GM12875 (cell line): ENCODE measurements around the gene APOA1.
"Not testable (repeated sequence)": the region's sequence is repeated elsewhere in the genome, so short reads cannot be mapped to it uniquely, and the experiment has no call there.

Experiments used
- H3K4me3 ChIP-seq: one replicate; pipeline ENCODE4 v1.5.1; 2011; ENCODE audit warnings: low read depth, low read length, control low read depth
- CTCF ChIP-seq: IDR thresholded peaks from 2 replicates; pipeline ENCODE4 v1.5.1; 2011; ENCODE audit warnings: low read depth, mild to moderate bottlenecking, control low read depth, inconsistent platforms, low read length, moderate library complexity, borderline replicate concordance; ENCODE audit not compliant: insufficient read depth

Gene APOA1

GRCh38 chr11:116835791-116836631, 1.4 kb downstream of the APOA1 start:
- H3K4me3 ChIP-seq, result peak overlapping the region; percentile 53
- TF ChIP-seq CTCF, result peak; percentile 74

DNA sequence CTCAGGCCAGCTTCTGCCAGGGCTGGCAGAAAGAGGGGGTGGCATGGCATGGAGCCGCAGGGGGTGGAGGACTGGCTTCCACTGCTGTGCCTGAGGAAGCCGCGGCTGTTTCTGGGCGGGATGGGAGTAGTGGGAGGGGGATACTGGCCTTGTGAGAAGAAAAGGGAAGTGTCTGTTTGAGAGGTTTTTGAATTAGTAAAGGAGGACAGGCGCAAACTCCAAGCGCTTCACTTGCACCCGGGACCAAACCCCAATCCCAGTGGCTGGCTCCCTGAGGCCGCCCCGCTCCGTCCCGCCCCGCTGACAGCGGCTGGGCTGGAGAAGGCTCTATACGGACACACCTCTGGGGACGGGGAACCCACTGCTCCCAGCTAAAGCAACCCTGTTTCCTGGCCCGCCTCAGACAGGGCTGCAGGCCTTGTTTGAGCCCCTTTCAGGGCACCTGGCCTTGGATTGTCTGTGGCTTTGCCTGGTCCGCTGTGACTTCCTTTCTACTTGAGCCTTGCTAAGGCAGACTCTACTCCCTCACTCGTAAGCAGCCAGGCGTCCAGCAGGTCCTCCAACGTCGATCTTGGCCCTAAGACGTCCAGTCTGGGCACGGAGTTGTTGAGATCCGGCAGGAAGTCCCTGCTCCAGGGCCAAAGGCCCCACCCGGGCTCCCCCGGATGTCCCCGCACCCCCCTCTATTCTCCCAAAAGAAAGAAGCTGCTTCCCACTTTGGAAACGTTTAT, 2.2 kb downstream of the APOA1 start:
- peak overlapping the region; percentile 53 for H3K4me3 ChIP-seq
- no peak for TF ChIP-seq CTCF

DNA sequence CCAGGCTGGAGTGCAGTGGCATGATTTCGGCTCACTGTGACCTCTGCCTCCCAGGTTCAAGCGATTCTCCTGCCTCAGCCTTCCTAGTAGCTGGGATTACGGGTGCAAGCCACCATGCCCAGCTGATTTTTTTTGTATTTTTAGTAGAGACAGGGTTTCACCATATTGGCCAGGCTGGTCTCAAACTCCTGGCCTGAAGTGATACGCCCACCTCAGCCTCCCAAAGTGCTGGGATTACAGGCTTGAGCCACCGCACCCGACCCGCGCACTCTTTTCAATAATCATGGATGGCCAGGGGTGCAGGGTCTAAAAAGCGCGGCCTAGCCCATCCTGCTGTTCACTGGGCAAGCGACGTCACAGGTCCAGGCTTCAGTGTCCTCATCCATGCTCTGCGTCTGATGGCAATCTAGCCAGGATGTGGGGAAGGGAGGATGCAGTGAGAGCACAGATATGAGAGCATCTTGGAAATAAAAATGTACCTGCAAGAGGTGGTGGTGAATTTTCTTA, 2.8 kb downstream of the APOA1 start:
- H3K4me3 ChIP-seq, result not testable (repeated sequence)

- H3K4me3 ChIP-seq, result no peak overlapping the region
- TF ChIP-seq CTCF, result no peak
Measured at GRCh38 chr11:116833816-116834534, 3.4 kb downstream of the APOA1 start.

- TF ChIP-seq CTCF, result no peak
- H3K4me3 ChIP-seq, result no peak overlapping the region
Measured at GRCh38 chr11:116833491-116833815, 4.0 kb downstream of the APOA1 start.

DNA sequence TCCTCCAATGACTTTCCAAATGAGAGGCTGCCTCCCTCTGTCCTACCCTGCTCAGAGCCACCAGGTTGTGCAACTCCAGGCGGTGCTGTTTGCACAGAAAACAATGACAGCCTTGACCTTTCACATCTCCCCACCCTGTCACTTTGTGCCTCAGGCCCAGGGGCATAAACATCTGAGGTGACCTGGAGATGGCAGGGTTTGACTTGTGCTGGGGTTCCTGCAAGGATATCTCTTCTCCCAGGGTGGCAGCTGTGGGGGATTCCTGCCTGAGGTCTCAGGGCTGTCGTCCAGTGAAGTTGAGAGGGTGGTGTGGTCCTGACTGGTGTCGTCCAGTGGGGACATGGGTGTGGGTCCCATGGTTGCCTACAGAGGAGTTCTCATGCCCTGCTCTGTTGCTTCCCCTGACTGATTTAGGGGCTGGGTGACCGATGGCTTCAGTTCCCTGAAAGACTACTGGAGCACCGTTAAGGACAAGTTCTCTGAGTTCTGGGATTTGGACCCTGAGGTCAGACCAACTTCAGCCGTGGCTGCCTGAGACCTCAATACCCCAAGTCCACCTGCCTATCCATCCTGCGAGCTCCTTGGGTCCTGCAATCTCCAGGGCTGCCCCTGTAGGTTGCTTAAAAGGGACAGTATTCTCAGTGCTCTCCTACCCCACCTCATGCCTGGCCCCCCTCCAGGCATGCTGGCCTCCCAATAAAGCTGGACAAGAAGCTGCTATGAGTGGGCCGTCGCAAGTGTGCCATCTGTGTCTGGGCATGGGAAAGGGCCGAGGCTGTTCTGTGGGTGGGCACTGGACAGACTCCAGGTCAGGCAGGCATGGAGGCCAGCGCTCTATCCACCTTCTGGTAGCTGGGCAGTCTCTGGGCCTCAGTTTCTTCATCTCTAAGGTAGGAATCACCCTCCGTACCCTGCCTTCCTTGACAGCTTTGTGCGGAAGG, 4.8 kb downstream of the APOA1 start:
- no peak overlapping the region for H3K4me3 ChIP-seq
- TF ChIP-seq CTCF, result no peak
